Sigmoid colon (tissue), 7 donors: ENCODE data around the gene ABCA13. TPM values are rescaled to one million over a fixed set of nuclear protein-coding genes. Genes with fewer than 3 reads are reported as not detected.

Experiments used
- DNase-seq: peaks from one replicate; pipeline ENCODE4 v3.0.0-alpha.2; 2019
- H3K27ac ChIP-seq, 4 donors: fragments of 200-600 bp; sonication (generic); one replicate each; pipeline ENCODE4 v1.5.1; 2016 to 2019; ENCODE audit warnings: mild to moderate bottlenecking in 1 of 4
- H3K27me3 ChIP-seq, 3 donors: fragments of 200-600 bp; sonication (generic); one replicate each; pipeline ENCODE4 v1.5.1; 2019; ENCODE audit warnings: mild to moderate bottlenecking in 1 of 3
- H3K36me3 ChIP-seq, 4 donors: fragments of 200-600 bp; sonication (generic); one replicate each; pipeline ENCODE4 v1.5.1; 2016 to 2019
- H3K4me1 ChIP-seq, 4 donors: fragments of 200-600 bp; sonication (generic); one replicate each; pipeline ENCODE4 v1.5.1; 2017 to 2019
- H3K4me3 ChIP-seq, 4 donors: fragments of 200-600 bp; sonication (generic); one replicate each; pipeline ENCODE4 v1.5.1; 2017 to 2019; ENCODE audit warnings: mild to moderate bottlenecking in 2 of 4, moderate library complexity in 1 of 4
- H3K9me3 ChIP-seq, 4 donors: fragments of 200-600 bp in 3 of 4; sonication (generic) in 3 of 4; one replicate each; pipeline versions ENCODE4 v1.5.1 to v1.6.1; 2013 to 2019
- EP300 ChIP-seq, 4 donors: sonication (generic); formaldehyde crosslinking; IDR thresholded peaks; one replicate each; pipeline ENCODE4 v1.6.1; 2017; ENCODE audit warnings: antibody characterized with exemption in 4 of 4
- POLR2A ChIP-seq, 2 donors: fragments of 450-650 bp; IDR thresholded peaks; one replicate each; pipeline ENCODE4 v1.6.1; 2016; ENCODE audit warnings: antibody characterized with exemption in 2 of 2, mild to moderate bottlenecking in 2 of 2, moderate library complexity in 2 of 2
- POLR2AphosphoS5 ChIP-seq, 4 donors: sonication (generic); formaldehyde crosslinking; IDR thresholded peaks; one replicate each; pipeline ENCODE4 v1.6.1; 2017; ENCODE audit warnings: antibody characterized with exemption in 4 of 4
- WGBS, 2 donors: extraction: QIAGEN DNeasy Blood & Tissue Kit; methylation state at CpG; one replicate each; pipeline ENCODE4 v1.1.7; 2013; 5-methylcytosine and 5-hydroxymethylcytosine counted together
- intact Hi-C: fragments of 100-400 bp; cut with DNase I; formaldehyde crosslinking; loops from one replicate; pipeline ENCODE4 v1.15.1; 2023
- polyA plus RNA-seq, 3 donors: library from polyadenylated mRNA; stranded (reverse); fragments of 200-250 nt; gene quantifications; one replicate each; pipeline ENCODE4 v1.2.3, GENCODE V29; 2013
- total RNA-seq, 4 donors: library from RNA; depleted of rRNA; stranded (reverse); fragments of >200 nt; gene quantifications; one replicate each; pipeline ENCODE4 v1.1.0, GENCODE V29; 2016
- TF ChIP-seq, protein P1 (sequence below), 4 experiments: fragments of 450-650 bp in 3 of 4; fragments of 200-600 bp in 1 of 4; IDR thresholded peaks; one replicate each; pipeline ENCODE4 v1.5.1; 2016 to 2019; ENCODE audit warnings: antibody characterized with exemption in 4 of 4, mild to moderate bottlenecking in 3 of 4, moderate library complexity in 2 of 4
- donor health status: healthy with polysubstance abuse.
- donor health status: Bipolar disorder and iron deficiency.
- donor health status: healthy.

Gene ABCA13
- total and polyA plus RNA-seq, 7 donors, result under 0.01 to 0.71 (median 0.14) TPM; not detected in 2

DNA sequence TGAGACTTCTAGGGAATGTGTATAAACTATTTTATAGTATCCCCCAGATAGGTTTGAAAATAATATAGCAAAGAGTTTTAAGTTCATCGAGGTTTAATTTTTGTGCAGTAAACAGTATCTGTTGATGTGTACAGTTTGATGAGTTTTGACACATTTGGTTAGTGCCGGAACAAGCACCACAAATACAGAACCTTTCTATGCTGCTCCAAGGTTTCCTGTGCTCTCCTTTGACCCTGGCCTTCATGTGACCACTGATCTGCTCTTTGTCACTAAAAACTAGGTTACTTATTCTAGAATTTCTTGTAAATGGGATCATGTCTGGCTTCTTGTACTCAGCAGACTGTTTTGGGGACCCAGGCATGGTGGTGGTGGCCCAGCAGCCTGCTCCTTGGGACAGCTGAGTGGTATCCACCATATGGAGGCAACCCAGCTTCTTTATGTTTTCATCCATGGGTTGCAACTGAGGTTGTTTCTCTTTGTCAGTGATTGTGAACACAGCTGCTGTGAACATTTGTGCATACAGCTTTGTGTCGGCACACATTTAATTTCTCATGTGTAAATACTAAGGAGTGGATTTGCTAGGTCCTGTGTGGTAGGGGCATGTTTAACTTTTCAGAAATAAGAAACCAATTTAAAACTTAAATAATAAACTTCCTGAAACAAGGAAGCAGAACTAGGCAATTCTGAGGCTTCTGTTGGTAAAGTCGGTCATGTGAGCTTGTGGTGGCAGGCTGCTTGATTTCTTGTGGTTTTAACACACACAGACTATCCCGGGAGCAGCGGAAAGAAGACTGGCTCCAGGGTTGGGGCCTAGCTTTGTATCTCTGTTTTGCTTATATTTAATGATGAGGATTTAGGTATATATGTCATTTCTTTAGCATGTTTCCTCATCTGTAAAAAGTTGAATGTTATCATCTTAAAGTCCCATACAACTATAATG is 219.4 kb downstream of the ABCA13 start:
- DNase-seq, result no peak
- intact Hi-C loops, result no loop called here
- H3K27ac ChIP-seq, result peak overlapping the region in 1 of 4 donors; percentile 4
- H3K27me3 ChIP-seq, result no peaks in the 10 kb centered on the region
- no peak for TF ChIP-seq POLR2AphosphoS5 (IDR thresholded peaks at IDR 0.05)
- TF ChIP-seq POLR2A (IDR thresholded peaks at IDR 0.05), result no peak
- no peak for TF ChIP-seq EP300 (IDR thresholded peaks at IDR 0.05)
- TF ChIP-seq, protein P1, sequence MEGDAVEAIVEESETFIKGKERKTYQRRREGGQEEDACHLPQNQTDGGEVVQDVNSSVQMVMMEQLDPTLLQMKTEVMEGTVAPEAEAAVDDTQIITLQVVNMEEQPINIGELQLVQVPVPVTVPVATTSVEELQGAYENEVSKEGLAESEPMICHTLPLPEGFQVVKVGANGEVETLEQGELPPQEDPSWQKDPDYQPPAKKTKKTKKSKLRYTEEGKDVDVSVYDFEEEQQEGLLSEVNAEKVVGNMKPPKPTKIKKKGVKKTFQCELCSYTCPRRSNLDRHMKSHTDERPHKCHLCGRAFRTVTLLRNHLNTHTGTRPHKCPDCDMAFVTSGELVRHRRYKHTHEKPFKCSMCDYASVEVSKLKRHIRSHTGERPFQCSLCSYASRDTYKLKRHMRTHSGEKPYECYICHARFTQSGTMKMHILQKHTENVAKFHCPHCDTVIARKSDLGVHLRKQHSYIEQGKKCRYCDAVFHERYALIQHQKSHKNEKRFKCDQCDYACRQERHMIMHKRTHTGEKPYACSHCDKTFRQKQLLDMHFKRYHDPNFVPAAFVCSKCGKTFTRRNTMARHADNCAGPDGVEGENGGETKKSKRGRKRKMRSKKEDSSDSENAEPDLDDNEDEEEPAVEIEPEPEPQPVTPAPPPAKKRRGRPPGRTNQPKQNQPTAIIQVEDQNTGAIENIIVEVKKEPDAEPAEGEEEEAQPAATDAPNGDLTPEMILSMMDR (IDR thresholded peaks at IDR 0.05), result no peak
- no peak overlapping the region for H3K4me3 ChIP-seq
- no peaks in the 10 kb centered on the region for H3K9me3 ChIP-seq
- WGBS, 2 donors, result 41 to 72% methylated on average over 6 of the region's 6 CpGs
- no peaks in the 10 kb centered on the region for H3K36me3 ChIP-seq
- no peaks in the 10 kb centered on the region for H3K4me1 ChIP-seq

DNA sequence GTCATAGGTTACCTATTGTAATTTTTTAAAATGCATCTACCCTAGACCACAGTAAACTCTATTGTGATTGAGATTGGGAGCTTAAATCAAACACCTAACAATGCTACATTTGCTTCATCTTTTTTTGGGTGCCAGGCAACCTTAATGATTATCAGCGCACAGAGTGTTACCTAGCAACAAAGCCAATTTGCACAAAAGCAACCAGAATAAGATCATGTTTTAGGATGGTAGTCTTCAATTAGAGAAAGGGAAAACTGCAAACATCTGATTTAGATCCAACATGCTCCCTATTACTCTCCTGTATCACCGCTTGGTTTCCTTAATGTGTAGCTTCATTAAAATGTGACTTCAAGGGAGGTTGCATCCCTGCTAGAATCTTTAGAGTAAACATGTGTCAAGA is 226.9 kb downstream of the ABCA13 start:
- TF ChIP-seq POLR2AphosphoS5 (IDR thresholded peaks at IDR 0.05), result no peak

DNA sequence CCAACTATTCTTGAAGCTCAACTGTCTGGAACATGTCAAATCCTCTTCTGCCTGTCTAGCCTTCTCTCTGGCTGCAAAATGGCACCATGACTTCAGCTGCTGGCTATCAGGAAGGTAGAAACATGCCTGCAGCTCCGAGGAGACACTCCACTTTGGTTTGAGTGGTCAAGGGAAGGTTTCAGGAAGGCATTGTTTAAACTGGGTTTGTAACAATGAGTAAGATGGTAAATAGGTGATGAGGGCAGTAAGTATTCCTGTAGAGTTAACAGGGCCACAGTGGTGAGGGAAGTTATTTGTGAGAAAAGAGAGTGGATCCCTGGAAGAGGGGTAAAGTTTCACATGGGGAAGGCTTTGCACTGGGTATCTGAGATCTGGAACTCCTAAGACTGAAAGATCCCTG is 231.5 kb downstream of the ABCA13 start:
- no peaks in the 10 kb centered on the region for H3K4me1 ChIP-seq
- 51 to 72% methylated on average over 1 of the region's 1 CpG for WGBS, 2 donors
- H3K27me3 ChIP-seq, result no peaks in the 10 kb centered on the region
- intact Hi-C loops, result no loop called here
- H3K4me3 ChIP-seq, result no peak overlapping the region
- no peaks in the 10 kb centered on the region for H3K36me3 ChIP-seq
- no peak for DNase-seq
- TF ChIP-seq POLR2A (IDR thresholded peaks at IDR 0.05) (no peak), POLR2AphosphoS5 (IDR thresholded peaks at IDR 0.05) (no peak), EP300 (IDR thresholded peaks at IDR 0.05) (no peak)
- TF ChIP-seq, protein P1 (IDR thresholded peaks at IDR 0.05), result no peak
- H3K9me3 ChIP-seq, result no peaks in the 10 kb centered on the region
- no peak overlapping the region for H3K27ac ChIP-seq

More for the DNA sequence above, 226.9 kb downstream of the ABCA13 start:
- Histone ChIP-seq H3K4me3 (no peak overlapping the region), H3K9me3 (no peaks in the 10 kb centered on the region), H3K27ac (no peak overlapping the region), H3K36me3 (no peaks in the 10 kb centered on the region), H3K4me1 (no peaks in the 10 kb centered on the region), H3K27me3 (no peaks in the 10 kb centered on the region)
- 93 to 97% methylated on average over 2 of the region's 2 CpGs for WGBS, 2 donors
- intact Hi-C loops, result no loop called here
- no peak for DNase-seq

DNA sequence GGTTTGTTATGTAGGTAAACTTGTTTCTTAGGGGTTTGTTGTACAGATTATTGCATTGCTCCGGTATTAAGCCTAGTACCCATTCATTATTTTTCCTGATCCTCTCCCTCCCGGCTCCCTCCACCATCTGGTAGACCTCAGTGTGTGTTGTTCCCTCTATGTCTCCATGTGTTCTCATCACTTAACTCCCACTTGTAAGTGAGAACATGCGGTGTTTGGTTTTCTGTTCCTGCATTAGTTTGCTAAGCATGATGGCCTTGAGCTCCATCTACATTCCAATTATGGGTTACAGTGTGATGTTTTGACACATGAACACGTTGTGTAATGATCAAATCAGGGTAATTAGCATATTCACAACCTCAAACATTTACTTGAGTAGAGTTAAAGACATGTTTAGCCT is 237.5 kb downstream of the ABCA13 start:
- Histone ChIP-seq H3K9me3 (no peaks in the 10 kb centered on the region), H3K4me3 (no peak overlapping the region), H3K36me3 (no peaks in the 10 kb centered on the region), H3K27me3 (no peaks in the 10 kb centered on the region), H3K4me1 (no peaks in the 10 kb centered on the region), H3K27ac (no peak overlapping the region)
- no peak for TF ChIP-seq POLR2A (IDR thresholded peaks at IDR 0.05)
- TF ChIP-seq EP300 (IDR thresholded peaks at IDR 0.05), result no peak
- TF ChIP-seq POLR2AphosphoS5 (IDR thresholded peaks at IDR 0.05), result no peak
- TF ChIP-seq, protein P1 (IDR thresholded peaks at IDR 0.05), result no peak
- intact Hi-C loops, result no loop called here
- WGBS, 2 donors, result 78 to 81% methylated on average over 4 of the region's 4 CpGs
- no peak for DNase-seq

DNA sequence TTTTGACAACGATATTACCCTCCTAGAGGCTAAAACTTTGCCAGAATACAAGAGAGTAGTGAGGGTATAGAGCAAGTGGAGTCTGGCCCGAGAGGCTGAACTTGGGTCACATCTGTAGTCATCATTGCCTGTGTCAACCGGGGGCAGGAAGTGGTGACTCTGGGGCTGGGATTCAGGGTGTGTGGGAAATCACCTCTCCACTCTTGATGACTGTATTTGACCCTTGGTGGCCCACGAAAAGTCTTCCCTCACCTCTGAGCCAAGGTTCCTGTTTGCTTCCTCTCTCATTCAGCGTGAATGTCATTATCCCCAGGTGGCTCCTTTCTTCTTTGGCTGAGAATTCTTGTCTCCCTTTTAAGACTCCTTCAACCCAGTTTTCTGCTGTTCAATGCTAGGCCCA is 240.4 kb downstream of the ABCA13 start:
- H3K36me3 ChIP-seq, result no peaks in the 10 kb centered on the region
- 79 to 80% methylated on average over 5 of the region's 5 CpGs for WGBS, 2 donors
- intact Hi-C loops, result no loop called here
- H3K27ac ChIP-seq, result no peak overlapping the region
- no peaks in the 10 kb centered on the region for H3K27me3 ChIP-seq
- H3K4me1 ChIP-seq, result no peaks in the 10 kb centered on the region
- no peak for DNase-seq
- H3K9me3 ChIP-seq, result no peaks in the 10 kb centered on the region
- TF ChIP-seq POLR2A (IDR thresholded peaks at IDR 0.05) (no peak), POLR2AphosphoS5 (IDR thresholded peaks at IDR 0.05) (no peak), EP300 (IDR thresholded peaks at IDR 0.05) (no peak)
- TF ChIP-seq, protein P1 (IDR thresholded peaks at IDR 0.05), result no peak
- no peak overlapping the region for H3K4me3 ChIP-seq
